Bronchial epithelial cell (primary cell): ENCODE data around the gene CNGA3. TPM values are rescaled to one million over a fixed set of nuclear protein-coding genes. Genes with fewer than 3 reads are reported as not detected.

ENCODE experiments used
- DNase-seq: peaks from one replicate; pipeline ENCODE4 v3.0.0-alpha.2; 2010; ENCODE audit warnings: low read depth
- FAIRE-seq: peaks from 2 replicates; lab custom pipeline; 2011; peaks lifted over from hg19 to GRCh38; lab: Jason Lieb, UNC
- H3K27me3 ChIP-seq: 2 replicates; pipeline ENCODE4 v1.5.1; 2011; ENCODE audit warnings: low read length; ENCODE audit not compliant: control insufficient read depth, insufficient read depth
- H3K36me3 ChIP-seq: 2 replicates; pipeline ENCODE4 v1.5.1; 2011; ENCODE audit warnings: low read length; ENCODE audit not compliant: control insufficient read depth, insufficient read depth
- H3K4me3 ChIP-seq: 2 replicates; pipeline ENCODE4 v1.5.1; 2011; ENCODE audit warnings: mild to moderate bottlenecking, low read depth, low read length, control low read depth
- CTCF ChIP-seq: IDR thresholded peaks from 2 replicates; pipeline ENCODE4 v1.5.1; 2011; ENCODE audit warnings: mild to moderate bottlenecking, moderate library complexity, low read length, control low read depth, inconsistent platforms; ENCODE audit not compliant: insufficient read depth, severe bottlenecking
- total RNA-seq: library from RNA; depleted of rRNA; stranded (reverse); fragments of >200 nt; gene quantifications from 2 replicates; pipeline ENCODE4 v1.2.1, GENCODE V29; 2014

CNGA3 gene
- total RNA-seq, 1 donor from 2014 or later = not detected

- no peak for TF ChIP-seq CTCF
- DNase-seq = peak; percentile 46
- Histone ChIP-seq H3K36me3 (no peaks in the 10 kb centered on the region), H3K4me3 (no peak overlapping the region), H3K27me3 (peaks cover 9% of the 10 kb centered on the region)
- FAIRE-seq = peak; percentile 47
Measured at GRCh38 chr2:98378901-98379300, 32.6 kb downstream of the CNGA3 start.

DNA sequence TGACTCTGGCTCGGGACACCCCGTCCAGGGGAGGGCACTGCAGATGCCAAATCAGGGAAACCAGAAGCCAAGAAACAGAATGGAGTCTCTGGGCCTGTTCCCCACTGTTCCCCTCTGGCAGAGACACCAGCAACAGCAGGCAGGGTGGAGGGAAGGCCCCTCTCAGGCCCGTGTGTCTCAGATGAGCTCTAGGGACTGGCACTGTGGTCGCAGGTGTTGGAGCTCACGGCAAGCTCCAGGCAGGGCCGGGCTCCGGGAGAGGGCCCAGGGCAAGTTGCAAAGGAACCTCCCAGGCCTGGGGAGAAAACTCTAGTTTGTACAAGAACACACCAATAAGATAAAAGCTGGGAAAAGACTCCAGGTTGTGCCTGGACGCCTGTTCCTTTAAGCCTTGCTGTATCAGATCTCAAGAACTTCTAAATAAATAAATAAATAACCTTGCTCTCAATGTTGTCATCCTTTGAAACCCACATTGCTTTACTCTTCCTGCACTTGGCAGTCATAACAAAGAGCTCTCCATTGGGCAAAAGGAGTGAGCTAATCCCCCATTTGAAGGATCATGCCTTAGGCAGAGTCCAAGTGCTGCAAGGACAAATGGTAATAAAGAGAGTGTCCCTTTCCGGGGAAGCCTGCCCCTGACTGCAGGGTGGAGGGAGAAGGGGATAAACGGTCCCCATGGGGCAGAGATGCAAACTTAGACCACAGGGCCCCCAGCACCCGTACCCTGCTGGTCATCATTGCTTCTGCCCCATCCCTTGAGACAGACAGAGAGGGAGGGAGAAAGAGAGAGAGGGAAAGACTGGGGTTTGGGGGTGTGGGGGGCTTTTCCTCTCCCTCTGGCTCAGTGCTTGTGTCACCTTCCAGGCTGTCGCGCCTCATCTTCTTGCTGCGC, 33.3 kb downstream of the CNGA3 start:
- DNase-seq (no peak), FAIRE-seq (no peak)
- Histone ChIP-seq H3K27me3 (peaks cover 9% of the 10 kb centered on the region), H3K36me3 (no peaks in the 10 kb centered on the region), H3K4me3 (no peak overlapping the region)
- no peak for TF ChIP-seq CTCF

GRCh38 chr2:98380203-98380535, 33.9 kb downstream of the CNGA3 start:
- Histone ChIP-seq H3K27me3 (peaks cover 9% of the 10 kb centered on the region), H3K4me3 (no peak overlapping the region), H3K36me3 (no peaks in the 10 kb centered on the region)
- DNase-seq (no peak), FAIRE-seq (no peak)
- TF ChIP-seq CTCF = no peak

DNA sequence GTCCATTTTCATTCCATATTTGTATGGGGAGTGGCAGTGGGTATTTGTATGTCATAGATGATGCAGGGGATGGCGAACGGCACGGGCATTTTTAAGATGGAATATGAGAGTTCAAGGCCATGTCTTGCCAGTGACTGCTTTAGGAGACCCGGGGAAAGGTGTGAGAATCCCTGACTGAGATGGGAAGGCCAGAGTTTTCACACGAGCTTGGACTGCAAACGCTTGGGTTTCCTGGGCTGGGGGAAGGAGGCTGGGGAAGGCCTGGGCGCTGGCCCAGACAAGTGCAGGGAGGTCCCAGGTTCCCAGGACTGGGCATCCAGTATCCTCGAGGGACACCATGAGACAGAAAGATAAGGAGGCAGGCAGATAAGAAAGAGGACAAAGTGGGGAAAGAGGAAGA, 35.2 kb downstream of the CNGA3 start:
- peaks cover 7% of the 10 kb centered on the region for H3K27me3 ChIP-seq
- FAIRE-seq (no peak), DNase-seq (no peak)
- no peak for TF ChIP-seq CTCF
- H3K4me3 ChIP-seq = no peak overlapping the region
- H3K36me3 ChIP-seq = no peaks in the 10 kb centered on the region

DNA sequence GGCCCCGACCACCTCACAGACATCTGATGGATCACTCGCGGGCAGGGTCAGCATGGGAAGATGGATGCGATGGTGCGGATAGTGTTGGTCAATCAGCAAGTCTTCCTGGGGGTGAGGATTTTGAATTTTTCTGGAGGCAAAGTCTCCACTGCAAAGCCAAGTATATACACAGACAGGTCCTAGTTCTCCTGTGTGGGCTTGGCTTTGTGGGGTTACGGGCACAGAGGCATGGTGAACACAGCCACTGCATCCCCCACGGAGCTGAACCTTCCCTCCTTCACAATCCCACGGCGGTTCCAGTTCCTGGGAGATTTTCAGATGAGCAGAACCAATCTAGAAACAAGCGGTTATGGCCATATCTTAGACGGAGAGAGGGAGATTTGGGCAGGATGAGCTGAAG, 35.8 kb downstream of the CNGA3 start:
- H3K27me3 ChIP-seq = peaks cover 5% of the 10 kb centered on the region
- no peak for FAIRE-seq
- no peak for TF ChIP-seq CTCF
- no peak for DNase-seq
- no peaks in the 10 kb centered on the region for H3K36me3 ChIP-seq
- H3K4me3 ChIP-seq = no peak overlapping the region

DNA sequence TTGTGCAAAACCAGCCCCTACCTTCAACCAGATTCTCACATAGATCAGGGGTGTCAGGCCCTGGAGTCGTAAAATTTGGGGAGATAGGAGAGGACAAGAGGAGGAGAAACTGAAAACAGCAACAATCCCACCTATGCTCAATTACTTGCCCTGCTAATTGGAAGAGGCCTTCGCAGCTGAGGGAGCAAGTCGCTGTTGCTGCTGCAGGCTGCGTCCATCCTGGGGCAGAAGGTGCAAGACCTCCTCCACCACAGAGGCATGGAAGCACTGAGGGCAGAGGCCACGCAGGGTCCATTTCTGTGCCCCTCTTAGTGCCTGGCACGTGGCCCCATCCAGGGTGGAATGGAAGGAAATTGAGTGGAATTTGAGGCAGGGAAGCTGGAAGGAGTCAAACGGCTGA, 36.5 kb downstream of the CNGA3 start:
- no peak for TF ChIP-seq CTCF
- Histone ChIP-seq H3K4me3 (no peak overlapping the region), H3K27me3 (peaks cover 5% of the 10 kb centered on the region), H3K36me3 (no peaks in the 10 kb centered on the region)
- DNase-seq (no peak), FAIRE-seq (no peak)
